Tibial artery (tissue), 4 donors: ENCODE data around the gene NUP153.
A peak's percentile ranks its signal among the peaks of the same experiment; 100 is the strongest.
"Not testable (repeated sequence)": the region's sequence is repeated elsewhere in the genome, so short reads cannot be mapped to it uniquely, and the experiment has no call there.

ENCODE experiments used
- DNase-seq, 2 donors: peaks; one replicate each; pipeline ENCODE4 v3.0.0-alpha.2; 2019
- H3K27ac ChIP-seq, 2 donors: fragments of 200-600 bp; sonication (generic) in 1 of 2; 1 replicate in 1 of 2; 2 replicates in 1 of 2; pipeline ENCODE4 v1.5.1; 2018 to 2019; ENCODE audit warnings: mild to moderate bottlenecking in 1 of 2
- H3K27me3 ChIP-seq, 2 donors: fragments of 200-600 bp; sonication (generic) in 1 of 2; one replicate each; pipeline versions ENCODE4 v1.5.1 to v1.6.0; 2016 to 2019
- H3K36me3 ChIP-seq, 3 donors: fragments of 200-600 bp; sonication (generic) in 2 of 3; one replicate each; pipeline ENCODE4 v1.5.1; 2016 to 2019; ENCODE audit warnings: mild to moderate bottlenecking in 2 of 3
- H3K4me1 ChIP-seq, 4 donors: fragments of 200-600 bp; sonication (generic) in 2 of 4; 1 replicate in 3 of 4; 2 replicates in 1 of 4; pipeline ENCODE4 v1.5.1; 2016 to 2019
- H3K4me3 ChIP-seq, 2 donors: fragments of 200-600 bp; sonication (generic) in 1 of 2; 1 replicate in 1 of 2; 2 replicates in 1 of 2; pipeline ENCODE4 v1.5.1; 2018 to 2019; ENCODE audit warnings: mild to moderate bottlenecking in 2 of 2
- H3K9me3 ChIP-seq, 3 donors: fragments of 200-600 bp; sonication (generic) in 1 of 3; one replicate each; pipeline ENCODE4 v1.5.1; 2016 to 2019
- intact Hi-C: fragments of 100-400 bp; cut with DNase I; formaldehyde crosslinking; loops from one replicate; pipeline ENCODE4 v1.15.0; 2023; ENCODE audit warnings: low total_unique reads
- TF ChIP-seq, protein P1 (sequence below), 2 experiments: fragments of 200-600 bp in 1 of 2; fragments of 450-650 bp in 1 of 2; IDR thresholded peaks; one replicate each; pipeline ENCODE4 v1.5.1; 2017 to 2019; ENCODE audit warnings: antibody characterized with exemption in 2 of 2, mild to moderate bottlenecking in 1 of 2, moderate library complexity in 1 of 2

The NUP153 gene

DNA sequence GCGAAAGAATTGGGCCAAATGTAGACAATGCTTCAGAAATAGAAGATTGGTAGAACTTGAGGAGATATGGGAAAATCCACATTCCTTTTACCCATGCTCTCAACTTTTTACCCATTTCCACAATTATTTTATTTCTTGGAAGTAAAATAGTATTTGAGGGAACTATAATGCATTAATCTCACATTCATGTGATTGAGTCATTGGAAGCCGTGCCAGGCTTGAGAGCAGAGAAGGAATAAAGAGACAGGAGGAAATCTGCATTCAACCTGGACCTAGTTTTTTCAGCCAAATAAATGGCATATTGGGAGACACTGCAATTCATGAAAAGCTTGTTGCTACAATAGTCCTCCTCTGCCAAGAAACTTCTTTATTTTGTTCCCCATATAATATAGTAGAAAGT lies 2.8 kb upstream of the NUP153 start:
- H3K27ac ChIP-seq, result no peak overlapping the region
- no peaks in the 10 kb centered on the region for H3K27me3 ChIP-seq
- H3K9me3 ChIP-seq, result no peaks in the 10 kb centered on the region
- TF ChIP-seq, protein P1, sequence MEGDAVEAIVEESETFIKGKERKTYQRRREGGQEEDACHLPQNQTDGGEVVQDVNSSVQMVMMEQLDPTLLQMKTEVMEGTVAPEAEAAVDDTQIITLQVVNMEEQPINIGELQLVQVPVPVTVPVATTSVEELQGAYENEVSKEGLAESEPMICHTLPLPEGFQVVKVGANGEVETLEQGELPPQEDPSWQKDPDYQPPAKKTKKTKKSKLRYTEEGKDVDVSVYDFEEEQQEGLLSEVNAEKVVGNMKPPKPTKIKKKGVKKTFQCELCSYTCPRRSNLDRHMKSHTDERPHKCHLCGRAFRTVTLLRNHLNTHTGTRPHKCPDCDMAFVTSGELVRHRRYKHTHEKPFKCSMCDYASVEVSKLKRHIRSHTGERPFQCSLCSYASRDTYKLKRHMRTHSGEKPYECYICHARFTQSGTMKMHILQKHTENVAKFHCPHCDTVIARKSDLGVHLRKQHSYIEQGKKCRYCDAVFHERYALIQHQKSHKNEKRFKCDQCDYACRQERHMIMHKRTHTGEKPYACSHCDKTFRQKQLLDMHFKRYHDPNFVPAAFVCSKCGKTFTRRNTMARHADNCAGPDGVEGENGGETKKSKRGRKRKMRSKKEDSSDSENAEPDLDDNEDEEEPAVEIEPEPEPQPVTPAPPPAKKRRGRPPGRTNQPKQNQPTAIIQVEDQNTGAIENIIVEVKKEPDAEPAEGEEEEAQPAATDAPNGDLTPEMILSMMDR (IDR thresholded peaks at IDR 0.05), result no peak
- H3K4me1 ChIP-seq, result peaks cover 0 to 7% (median 6%) of the 10 kb centered on the region in 4 donors
- intact Hi-C loops, result loop anchor here (5.0 to 10.0 kb wide), 2 partner anchors 107 to 445 kb away; partner anchors contain the start of genes FAM8A1, KDM1B and TPMT
- no peaks in the 10 kb centered on the region for H3K36me3 ChIP-seq
- H3K4me3 ChIP-seq, result no peak overlapping the region
- DNase-seq, result no peak

DNA sequence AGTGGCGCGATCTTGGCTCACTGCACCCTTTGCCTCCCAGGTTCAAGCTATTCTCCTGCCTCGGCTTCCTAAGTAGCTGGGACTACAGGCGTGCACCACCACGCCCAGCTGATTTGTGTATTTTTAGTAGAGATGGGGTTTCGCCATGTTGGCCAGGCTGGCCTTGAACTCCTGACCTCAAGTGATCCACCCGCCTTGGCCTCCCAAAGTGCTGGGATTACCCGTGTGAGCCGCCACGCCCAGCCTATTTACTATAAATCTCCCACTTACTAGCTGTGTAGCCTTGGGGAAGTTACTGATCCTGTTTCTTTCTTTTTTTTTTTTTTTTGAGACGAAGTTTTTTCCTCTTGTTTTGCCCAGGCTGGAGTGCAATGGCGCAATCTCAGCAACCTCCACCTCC lies 1.3 kb upstream of the NUP153 start:
- peak in 1 of 2 donors; percentile 27 for DNase-seq
- not testable (repeated sequence) for H3K4me3 ChIP-seq, H3K27ac ChIP-seq, H3K36me3 ChIP-seq, H3K27me3 ChIP-seq, H3K9me3 ChIP-seq
- H3K4me1 ChIP-seq, result peaks cover 0 to 21% (median 19%) of the 10 kb centered on the region in 4 donors
- intact Hi-C loops, result loop anchor here (5.0 to 10.0 kb wide), 2 partner anchors 106 to 447 kb away; partner anchors contain the start of genes FAM8A1, KDM1B and TPMT

DNA sequence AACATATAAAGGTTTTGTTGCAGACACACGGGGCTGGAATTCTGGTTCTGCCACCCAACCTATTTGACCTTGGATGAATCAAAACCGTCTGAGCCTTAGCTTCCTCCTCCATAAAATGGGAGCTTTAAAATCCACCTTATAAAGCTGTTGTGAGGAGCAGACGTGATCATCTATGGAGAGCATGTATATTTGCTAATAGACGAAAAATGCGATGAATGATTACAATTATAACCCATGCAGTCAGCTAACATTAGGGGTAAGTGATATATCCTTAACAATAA lies 586 bp upstream of the NUP153 start:
- Histone ChIP-seq H3K9me3 (no peaks in the 10 kb centered on the region), H3K36me3 (no peaks in the 10 kb centered on the region), H3K27ac (peak overlapping the region; percentile 100), H3K4me1 (peaks cover 0 to 29% (median 25%) of the 10 kb centered on the region in 4 donors), H3K27me3 (no peaks in the 10 kb centered on the region), H3K4me3 (peak overlapping the region; percentile 90 to 95)
- TF ChIP-seq, protein P1 (IDR thresholded peaks at IDR 0.05), result no peak
- intact Hi-C loops, result loop anchor here (5.0 to 10.0 kb wide), 2 partner anchors 105 to 447 kb away; partner anchors contain the start of genes FAM8A1, KDM1B and TPMT
- no peak for DNase-seq

DNA sequence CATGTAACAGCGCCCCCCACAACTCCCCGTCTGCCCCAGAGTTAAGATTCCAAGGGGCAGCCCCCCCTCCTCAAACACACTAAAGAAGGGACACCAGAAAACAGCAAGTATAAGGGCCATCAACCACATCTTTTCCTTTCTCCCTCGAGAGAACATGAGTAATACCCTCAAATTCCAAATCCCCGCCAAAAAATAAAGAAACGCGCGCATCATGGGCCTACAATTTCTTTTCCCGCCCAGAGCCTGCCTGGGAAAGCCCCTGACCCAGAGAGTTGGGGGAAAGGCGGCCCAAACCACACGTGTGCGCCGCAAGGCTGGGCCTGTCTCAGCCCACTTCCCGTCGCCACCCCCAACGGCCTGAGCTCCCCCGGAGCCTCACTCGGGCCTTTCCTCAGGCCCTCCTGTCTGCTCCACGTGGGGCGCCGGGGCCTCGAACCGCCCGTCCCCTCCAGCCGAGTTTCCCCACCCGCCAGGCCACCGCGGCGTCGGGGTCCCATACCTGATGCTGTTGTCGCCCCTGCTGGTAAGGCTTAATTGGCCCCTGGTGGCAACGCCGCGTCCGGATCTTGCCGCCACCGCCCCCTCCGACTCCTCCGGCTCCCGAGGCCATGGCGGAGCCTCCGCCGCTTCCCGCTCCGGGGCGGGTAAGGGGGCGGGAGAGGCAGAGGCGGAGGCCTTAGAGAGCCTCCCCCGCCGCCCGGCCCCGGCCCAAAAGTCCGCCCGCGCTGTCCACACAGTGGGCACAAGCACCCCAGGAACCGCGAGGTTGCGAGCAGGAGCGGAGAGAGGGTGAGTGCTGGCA lies 746 bp downstream of the NUP153 start:
- no peaks in the 10 kb centered on the region for H3K9me3 ChIP-seq
- DNase-seq, result peak; percentile 41 to 81
- peaks cover 0 to 42% (median 34%) of the 10 kb centered on the region in 4 donors for H3K4me1 ChIP-seq
- intact Hi-C loops, result loop anchor here (5.0 to 10.0 kb wide), 2 partner anchors 104 to 449 kb away; partner anchors contain the start of genes FAM8A1, KDM1B and TPMT
- peak overlapping the region; percentile 100 for H3K27ac ChIP-seq
- H3K27me3 ChIP-seq, result no peaks in the 10 kb centered on the region
- no peaks in the 10 kb centered on the region for H3K36me3 ChIP-seq
- TF ChIP-seq, protein P1 (IDR thresholded peaks at IDR 0.05), result peak in 1 of 2 experiments; percentile 17
- H3K4me3 ChIP-seq, result peak overlapping the region; percentile 90 to 95

- intact Hi-C loops, result loop anchor here (5.0 to 10.0 kb wide), 2 partner anchors 103 to 449 kb away; partner anchors contain the start of genes FAM8A1, KDM1B and TPMT
- H3K27me3 ChIP-seq, result no peaks in the 10 kb centered on the region
- DNase-seq, result peak; percentile 50 to 78
- no peaks in the 10 kb centered on the region for H3K36me3 ChIP-seq
- H3K9me3 ChIP-seq, result no peaks in the 10 kb centered on the region
- peaks cover 0 to 48% (median 37%) of the 10 kb centered on the region in 4 donors for H3K4me1 ChIP-seq
- TF ChIP-seq, protein P1 (IDR thresholded peaks at IDR 0.05), result no peak
- peak overlapping the region; percentile 90 to 95 for H3K4me3 ChIP-seq
- H3K27ac ChIP-seq, result peak overlapping the region; percentile 100
Measured at GRCh38 chr6:17705428-17705777, 1.3 kb downstream of the NUP153 start.

- Histone ChIP-seq H3K36me3 (peaks cover 0 to under 1% (median 0%) of the 10 kb centered on the region in 3 donors), H3K4me1 (peaks cover 0 to 60% (median 41%) of the 10 kb centered on the region in 4 donors), H3K9me3 (no peaks in the 10 kb centered on the region), H3K27me3 (no peaks in the 10 kb centered on the region), H3K27ac (peak overlapping the region; percentile 6 to 100), H3K4me3 (no peak overlapping the region)
- intact Hi-C loops, result loop anchor here (10.0 kb wide), 1 partner anchor 452 kb away; the partner anchor contains the start of genes KDM1B and TPMT
- TF ChIP-seq, protein P1 (IDR thresholded peaks at IDR 0.05), result no peak
- peak in 1 of 2 donors; percentile 21 for DNase-seq
Measured at GRCh38 chr6:17703256-17703694, 3.5 kb downstream of the NUP153 start.
